HEK293 (cell line): Measurements from ENCODE around the gene PDE4B.

Experiments used
- CTCF ChIP-seq: fragments of 450-650 bp; formaldehyde crosslinking; IDR thresholded peaks from 2 replicates; pipeline ENCODE4 v1.5.1; 2016; ENCODE audit warnings: missing biosample characterization, missing genetic modification characterization
- MYNN ChIP-seq: fragments of 450-650 bp; formaldehyde crosslinking; IDR thresholded peaks from 2 replicates; pipeline ENCODE4 v1.5.1; 2016; ENCODE audit warnings: missing biosample characterization, missing genetic modification characterization, borderline replicate concordance
- OSR2 ChIP-seq: fragments of 450-650 bp; formaldehyde crosslinking; IDR thresholded peaks from 2 replicates; pipeline ENCODE4 v1.5.1; 2016; ENCODE audit warnings: missing biosample characterization, missing genetic modification characterization
- OVOL3 ChIP-seq: fragments of 450-650 bp; formaldehyde crosslinking; IDR thresholded peaks from 2 replicates; pipeline ENCODE4 v1.5.1; 2016; ENCODE audit warnings: missing biosample characterization, missing genetic modification characterization
- SP2 ChIP-seq: fragments of 450-650 bp; formaldehyde crosslinking; IDR thresholded peaks from 2 replicates; pipeline ENCODE4 v1.5.1; 2016; ENCODE audit warnings: missing biosample characterization, missing genetic modification characterization
- ZBTB49 ChIP-seq: fragments of 450-650 bp; formaldehyde crosslinking; IDR thresholded peaks from 2 replicates; pipeline ENCODE4 v1.5.1; 2016; ENCODE audit warnings: missing biosample characterization, missing genetic modification characterization, low read depth
- ZNF335 ChIP-seq: fragments of 450-650 bp; formaldehyde crosslinking; conservative IDR thresholded peaks from 2 replicates; pipeline ENCODE4 v1.5.1; 2016; ENCODE audit warnings: missing biosample characterization, missing genetic modification characterization
- ZNF530 ChIP-seq: fragments of 450-650 bp; formaldehyde crosslinking; IDR thresholded peaks from 2 replicates; pipeline ENCODE4 v1.5.1; 2016; ENCODE audit warnings: low read depth, missing biosample characterization, missing genetic modification characterization
- ZNF660 ChIP-seq: fragments of 450-650 bp; IDR thresholded peaks from 2 replicates; pipeline ENCODE4 v1.5.1; 2018; ENCODE audit warnings: missing biosample characterization, mild to moderate bottlenecking, missing genetic modification characterization

- TF ChIP-seq CTCF (tag by site-specific recombination) (no peak), ZNF530 (tag by site-specific recombination) (no peak), MYNN (tag by site-specific recombination) (no peak), ZNF660 (tag by site-specific recombination) (no peak), OVOL3 (tag by site-specific recombination) (no peak), ZBTB49 (tag by site-specific recombination) (no peak), OSR2 (no peak), ZNF335 (tag by site-specific recombination) (no peak), SP2 (no peak)
Observed at GRCh38 chr1:65769636-65770035, 23.1 kb upstream of the PDE4B start.
